ENCODE results near the gene ASIC4. TPM values are rescaled to one million over a fixed set of nuclear protein-coding genes. Genes with fewer than 3 reads are reported as not detected.

ASIC4 gene
- polyA plus RNA-seq, 3 donors: not detected

DNA sequence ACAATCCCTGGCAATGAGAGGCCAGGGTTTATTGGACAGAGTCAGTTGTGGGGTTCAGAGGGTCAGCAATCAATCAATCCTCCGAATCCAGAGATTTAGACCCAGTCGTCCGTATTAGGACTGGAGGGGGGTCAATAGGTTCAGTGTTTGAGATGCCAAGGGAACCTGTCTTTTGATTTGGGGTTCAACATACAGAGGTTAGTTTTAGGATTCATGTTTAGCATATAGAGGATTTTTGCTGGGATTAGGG, 15.3 kb upstream of the ASIC4 start:
- peak overlapping the region; percentile 98 to 100 for H3K4me3 Mint-ChIP-seq
- no peak for DNase-seq
- peak overlapping the region; percentile 94 to 99 (median 97) for H3K27ac Mint-ChIP-seq
- Histone ChIP-seq H3K9ac (ENCODE audit: insufficient read depth, low read length, poor library complexity, severe bottlenecking) (peak overlapping the region; percentile 91), H3K36me3 (replicated peaks in 1 of 2; ENCODE audit: control insufficient read depth in 1 of 2, insufficient read depth in 2 of 2, low read length in 2 of 2) (peaks cover 13 to 30% of the 10 kb centered on the region in 2 donors), H3K4me1 (ENCODE audit: control insufficient read depth in 1 of 2, insufficient read depth in 2 of 2, low read length in 2 of 2) (peaks cover 28 to 43% of the 10 kb centered on the region in 2 donors), H4K20me1 (ENCODE audit: insufficient read depth, low read length) (no peaks in the 10 kb centered on the region), H3K4me3 (replicated peaks in 1 of 3; ENCODE audit: low read depth in 2 of 3, low read length in 3 of 3) (peak overlapping the region; percentile 58 to 93 (median 80)), H3K27me3 (ENCODE audit: control insufficient read depth in 2 of 2, insufficient read depth in 2 of 2, low read length in 2 of 2) (peaks cover 31 to 37% of the 10 kb centered on the region in 2 donors), H3K4me2 (replicated peaks; ENCODE audit: extremely low read depth, low read length, poor library complexity, severe bottlenecking) (peak overlapping the region; percentile 97), H3K79me2 (ENCODE audit: insufficient read depth, low read length) (peaks cover 11% of the 10 kb centered on the region), H3K27ac (ENCODE audit: low read depth in 1 of 2, low read length in 2 of 2) (peak overlapping the region; percentile 89 to 90), H2AFZ (ENCODE audit: insufficient read depth, low read depth, low read length, poor library complexity, severe bottlenecking) (peak overlapping the region; percentile 94), H3K9me3 (replicated peaks in 1 of 2; ENCODE audit: control insufficient read depth in 1 of 2, insufficient read depth in 1 of 2, low read length in 2 of 2) (peaks cover 2 to 10% of the 10 kb centered on the region in 2 donors)
- intact Hi-C loops (cut with micrococcal nuclease): loop anchor here (5.0 to 10.0 kb wide), 4 partner anchors 33 to 334 kb away; partner anchors contain the start of genes DNPEP (in 2 of the 2), STK11IP (in 2 of the 2) and NHEJ1 (in 1 of the 2)
- peaks cover 38% of the 10 kb centered on the region for H3K4me1 Mint-ChIP-seq
- peaks cover 38 to 41% (median 38%) of the 10 kb centered on the region in 3 donors for H3K27me3 Mint-ChIP-seq (ENCODE audit: low read depth in 3 of 3)
- TF ChIP-seq, protein P1, sequence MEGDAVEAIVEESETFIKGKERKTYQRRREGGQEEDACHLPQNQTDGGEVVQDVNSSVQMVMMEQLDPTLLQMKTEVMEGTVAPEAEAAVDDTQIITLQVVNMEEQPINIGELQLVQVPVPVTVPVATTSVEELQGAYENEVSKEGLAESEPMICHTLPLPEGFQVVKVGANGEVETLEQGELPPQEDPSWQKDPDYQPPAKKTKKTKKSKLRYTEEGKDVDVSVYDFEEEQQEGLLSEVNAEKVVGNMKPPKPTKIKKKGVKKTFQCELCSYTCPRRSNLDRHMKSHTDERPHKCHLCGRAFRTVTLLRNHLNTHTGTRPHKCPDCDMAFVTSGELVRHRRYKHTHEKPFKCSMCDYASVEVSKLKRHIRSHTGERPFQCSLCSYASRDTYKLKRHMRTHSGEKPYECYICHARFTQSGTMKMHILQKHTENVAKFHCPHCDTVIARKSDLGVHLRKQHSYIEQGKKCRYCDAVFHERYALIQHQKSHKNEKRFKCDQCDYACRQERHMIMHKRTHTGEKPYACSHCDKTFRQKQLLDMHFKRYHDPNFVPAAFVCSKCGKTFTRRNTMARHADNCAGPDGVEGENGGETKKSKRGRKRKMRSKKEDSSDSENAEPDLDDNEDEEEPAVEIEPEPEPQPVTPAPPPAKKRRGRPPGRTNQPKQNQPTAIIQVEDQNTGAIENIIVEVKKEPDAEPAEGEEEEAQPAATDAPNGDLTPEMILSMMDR (IDR thresholded peaks at IDR 0.05): no peak
- peaks cover 0 to 19% (median 1%) of the 10 kb centered on the region in 7 donors for H3K9me3 Mint-ChIP-seq
- peaks cover 18 to 31% of the 10 kb centered on the region in 2 donors for H3K36me3 Mint-ChIP-seq
- 7% methylated on average over 2 of the region's 3 CpGs for WGBS (ENCODE audit: insufficient coverage)

DNA sequence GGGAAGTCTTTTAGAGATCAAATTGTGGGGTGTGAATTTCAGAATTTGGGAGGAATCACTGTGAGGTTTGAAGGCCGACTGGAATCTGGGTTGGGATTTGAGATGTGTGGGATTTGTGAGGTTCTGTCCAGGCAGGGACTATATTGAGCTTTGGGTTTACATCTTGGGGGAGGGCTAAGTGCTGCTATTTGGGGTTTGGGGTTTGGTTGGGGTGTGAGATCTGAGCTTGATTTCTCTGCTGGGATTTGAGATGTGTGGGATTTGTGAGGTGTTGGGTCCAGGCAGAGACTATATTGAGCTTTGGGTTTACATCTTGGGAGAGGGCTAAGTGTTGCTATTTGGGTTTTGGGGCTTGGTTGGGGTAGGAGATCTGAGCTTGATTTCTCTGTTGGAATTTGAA, 14.7 kb upstream of the ASIC4 start:
- Mint-ChIP-seq H3K4me1 (peaks cover 38% of the 10 kb centered on the region), H3K27ac (peak overlapping the region in 6 of 7 donors; percentile 7 to 99 (median 95)), H3K36me3 (peaks cover 24 to 37% of the 10 kb centered on the region in 2 donors), H3K4me3 (peak overlapping the region in 1 of 2 donors; percentile 100), H3K27me3 (ENCODE audit: low read depth in 3 of 3) (peaks cover 32 to 35% (median 32%) of the 10 kb centered on the region in 3 donors), H3K9me3 (peaks cover 0 to 17% (median 1%) of the 10 kb centered on the region in 7 donors)
- TF ChIP-seq, protein P1 (IDR thresholded peaks at IDR 0.05): no peak
- peaks cover 28 to 32% of the 10 kb centered on the region in 2 donors for H3K27me3 ChIP-seq (ENCODE audit: control insufficient read depth in 2 of 2, insufficient read depth in 2 of 2, low read length in 2 of 2)
- H3K27ac ChIP-seq (ENCODE audit: low read depth in 1 of 2, low read length in 2 of 2): peak overlapping the region in 1 of 2 donors; percentile 90
- H3K9me3 ChIP-seq (replicated peaks in 1 of 2; ENCODE audit: control insufficient read depth in 1 of 2, insufficient read depth in 1 of 2, low read length in 2 of 2): peaks cover 2 to 10% of the 10 kb centered on the region in 2 donors
- peak overlapping the region; percentile 94 for H2AFZ ChIP-seq (ENCODE audit: insufficient read depth, low read depth, low read length, poor library complexity, severe bottlenecking)
- peaks cover 19 to 36% of the 10 kb centered on the region in 2 donors for H3K36me3 ChIP-seq (replicated peaks in 1 of 2; ENCODE audit: control insufficient read depth in 1 of 2, insufficient read depth in 2 of 2, low read length in 2 of 2)
- 88% methylated on average over 1 of the region's 1 CpG for WGBS (ENCODE audit: insufficient coverage)
- H3K4me2 ChIP-seq (replicated peaks; ENCODE audit: extremely low read depth, low read length, poor library complexity, severe bottlenecking): peak overlapping the region; percentile 97
- intact Hi-C loops (cut with micrococcal nuclease): loop anchor here (5.0 to 10.0 kb wide), 4 partner anchors 33 to 335 kb away; partner anchors contain the start of genes DNPEP (in 2 of the 2), STK11IP (in 2 of the 2) and NHEJ1 (in 1 of the 2)
- no peak for DNase-seq
- no peaks in the 10 kb centered on the region for H4K20me1 ChIP-seq (ENCODE audit: insufficient read depth, low read length)
- H3K79me2 ChIP-seq (ENCODE audit: insufficient read depth, low read length): peaks cover 11% of the 10 kb centered on the region
- peak overlapping the region in 1 of 3 experiments; percentile 93 for H3K4me3 ChIP-seq (replicated peaks in 1 of 3; ENCODE audit: low read depth in 2 of 3, low read length in 3 of 3)
- peaks cover 28 to 43% of the 10 kb centered on the region in 2 donors for H3K4me1 ChIP-seq (ENCODE audit: control insufficient read depth in 1 of 2, insufficient read depth in 2 of 2, low read length in 2 of 2)
- H3K9ac ChIP-seq (ENCODE audit: insufficient read depth, low read length, poor library complexity, severe bottlenecking): peak overlapping the region; percentile 91
